ENCODE results near the gene CCDC88B. TPM values are rescaled to one million over a fixed set of nuclear protein-coding genes. Genes with fewer than 3 reads are reported as not detected.

Gene CCDC88B
- total and polyA plus RNA-seq, 3 donors from 2014 or later: 16.6 to 28.5 (median 23.5) TPM

- WGBS, 2 donors: 72 to 82% methylated on average over 11 of the region's 11 CpGs
- H3K27me3 ChIP-seq: no peaks in the 10 kb centered on the region
- H3K36me3 ChIP-seq (ENCODE audit: low read depth, missing control alignments): no peaks in the 10 kb centered on the region
- no peak overlapping the region for H3K27ac ChIP-seq
- H3K4me3 ChIP-seq: no peak overlapping the region
- no peak for DNase-seq
- peaks cover 11% of the 10 kb centered on the region for H3K4me1 ChIP-seq
- intact Hi-C loops (cut with DNase I; ENCODE audit: low total_unique reads): no loop called here
- no peaks in the 10 kb centered on the region for H3K9me3 ChIP-seq
- no peak for TF ChIP-seq CTCF (IDR thresholded peaks at IDR 0.05)
- no peak for TF ChIP-seq POLR2A (IDR thresholded peaks at IDR 0.05)
These were observed 46.1 kb downstream of the CCDC88B start for GRCh38 chr11:64385945-64386704.

GRCh38 chr11:64387916-64388315 lies 47.9 kb downstream of the CCDC88B start:
- intact Hi-C loops (cut with DNase I; ENCODE audit: low total_unique reads): no loop called here
- no peak for DNase-seq
- Histone ChIP-seq H3K36me3 (ENCODE audit: low read depth, missing control alignments) (no peaks in the 10 kb centered on the region), H3K9me3 (no peaks in the 10 kb centered on the region), H3K4me1 (peaks cover 11% of the 10 kb centered on the region), H3K27ac (no peak overlapping the region), H3K27me3 (no peaks in the 10 kb centered on the region), H3K4me3 (no peak overlapping the region)
- TF ChIP-seq POLR2A (IDR thresholded peaks at IDR 0.05) (no peak), CTCF (IDR thresholded peaks at IDR 0.05) (no peak)

- intact Hi-C loops (cut with DNase I; ENCODE audit: low total_unique reads): no loop called here
- Histone ChIP-seq H3K27me3 (no peaks in the 10 kb centered on the region), H3K9me3 (no peaks in the 10 kb centered on the region), H3K36me3 (ENCODE audit: low read depth, missing control alignments) (no peaks in the 10 kb centered on the region), H3K4me3 (no peak overlapping the region), H3K4me1 (peaks cover 11% of the 10 kb centered on the region), H3K27ac (no peak overlapping the region)
- TF ChIP-seq CTCF (IDR thresholded peaks at IDR 0.05): no peak
- TF ChIP-seq POLR2A (IDR thresholded peaks at IDR 0.05): no peak
- no peak for DNase-seq
- 71 to 73% methylated on average over 10 of the region's 10 CpGs for WGBS, 2 donors
These were observed 48.9 kb downstream of the CCDC88B start for GRCh38 chr11:64388894-64389293.

- intact Hi-C loops (cut with DNase I; ENCODE audit: low total_unique reads): no loop called here
- Histone ChIP-seq H3K27ac (no peak overlapping the region), H3K27me3 (no peaks in the 10 kb centered on the region), H3K9me3 (no peaks in the 10 kb centered on the region), H3K4me1 (peaks cover 9% of the 10 kb centered on the region), H3K36me3 (ENCODE audit: low read depth, missing control alignments) (no peaks in the 10 kb centered on the region), H3K4me3 (no peak overlapping the region)
- DNase-seq: no peak
- 86 to 90% methylated on average over 2 of the region's 2 CpGs for WGBS, 2 donors
- TF ChIP-seq POLR2A (IDR thresholded peaks at IDR 0.05): no peak
- no peak for TF ChIP-seq CTCF (IDR thresholded peaks at IDR 0.05)
These were observed 49.8 kb downstream of the CCDC88B start for GRCh38 chr11:64389851-64390250.

- intact Hi-C loops (cut with DNase I; ENCODE audit: low total_unique reads): no loop called here
- WGBS, 2 donors: 77 to 98% methylated on average over 1 to 3 of the region's 3 CpGs
- TF ChIP-seq POLR2A (IDR thresholded peaks at IDR 0.05) (no peak), CTCF (IDR thresholded peaks at IDR 0.05) (no peak)
- Histone ChIP-seq H3K4me1 (peaks cover 2% of the 10 kb centered on the region), H3K27ac (no peak overlapping the region), H3K4me3 (no peak overlapping the region), H3K9me3 (no peaks in the 10 kb centered on the region), H3K36me3 (ENCODE audit: low read depth, missing control alignments) (no peaks in the 10 kb centered on the region), H3K27me3 (no peaks in the 10 kb centered on the region)
- DNase-seq: no peak
These were observed 50.6 kb downstream of the CCDC88B start for GRCh38 chr11:64390558-64390957.

Measured in testis (tissue), 3 donors.